H1 (cell line): ENCODE data around the gene EFHC1. TPM values are rescaled to one million over a fixed set of nuclear protein-coding genes. Genes with fewer than 3 reads are reported as not detected.

Experiments
- CTCF ChIA-PET: fragments of 300-600 bp; sonication (Branson Sonifier 250); formaldehyde crosslinking; loops from one replicate; lab custom pipeline; 2021; ENCODE audit not compliant: partially characterized antibody; lab: Charles Lee
- POLR2A ChIA-PET: fragments of 300-600 bp; sonication (Branson Sonifier 250); formaldehyde crosslinking; loops from one replicate; lab custom pipeline; 2021; ENCODE audit warnings: inconsistent platforms; ENCODE audit not compliant: partially characterized antibody; lab: Charles Lee
- DNase-seq, 2 experiments: peaks; one replicate each; pipeline versions ENCODE4 v3.0.0 to v3.0.0-alpha.2; 2010 to 2022; ENCODE audit warnings: low spot score in 2 of 2, low read depth in 1 of 2, mixed read lengths in 1 of 2
- FAIRE-seq: peaks from 2 replicates; lab custom pipeline; 2011; peaks lifted over from hg19 to GRCh38; lab: Jason Lieb, UNC
- H2AFZ ChIP-seq: 2 replicates; pipeline ENCODE4 v1.8.1; 2012; ENCODE audit warnings: low read length, inconsistent platforms
- H2AK5ac ChIP-seq: 2 replicates; pipeline ENCODE4 v1.6.1; 2013; ENCODE audit warnings: low read depth, low read length
- H2BK120ac ChIP-seq: replicated peaks from 2 replicates; pipeline ENCODE3; 2013; ENCODE audit warnings: low read depth, low read length, inconsistent platforms
- H2BK12ac ChIP-seq: 2 replicates; pipeline ENCODE4 v1.6.1; 2013; ENCODE audit warnings: low read depth, low read length
- H2BK15ac ChIP-seq: 2 replicates; pipeline ENCODE4 v1.6.1; 2013; ENCODE audit warnings: low read length
- H2BK20ac ChIP-seq: 2 replicates; pipeline ENCODE4 v1.6.1; 2013; ENCODE audit warnings: low read length
- H2BK5ac ChIP-seq: 2 replicates; pipeline ENCODE4 v1.6.1; 2013; ENCODE audit warnings: low read depth, low read length
- H3K14ac ChIP-seq: 2 replicates; pipeline ENCODE4 v1.6.1; 2013; ENCODE audit warnings: inconsistent platforms; ENCODE audit not compliant: insufficient read length
- H3K18ac ChIP-seq: 2 replicates; pipeline ENCODE4 v1.6.1; 2013; ENCODE audit warnings: low read length; ENCODE audit errors: extremely low read depth
- H3K23ac ChIP-seq: 2 replicates; pipeline ENCODE4 v1.6.1; 2013; ENCODE audit warnings: inconsistent platforms; ENCODE audit not compliant: insufficient read length
- H3K23me2 ChIP-seq: 2 replicates; pipeline ENCODE4 v1.6.1; 2013; ENCODE audit warnings: low read depth, low read length
- H3K27ac ChIP-seq: 2 replicates; pipeline ENCODE4 v1.6.1; 2011; ENCODE audit warnings: low read depth, low read length, inconsistent platforms
- H3K27me3 ChIP-seq, 4 experiments: replicated peaks in 1 of 4; 1 replicate in 1 of 4; 2 replicates in 3 of 4; pipeline versions ENCODE4 v1.6.1 to v1.8.1; 2011 to 2013; ENCODE audit warnings: low read length in 3 of 4, mild to moderate bottlenecking in 3 of 4, inconsistent platforms in 2 of 4, mixed read lengths in 2 of 4, moderate library complexity in 1 of 4; ENCODE audit not compliant: control insufficient read depth in 3 of 4, insufficient read depth in 3 of 4; ENCODE audit errors: extremely low read depth in 1 of 4
- H3K36me3 ChIP-seq, 4 experiments: 2 replicates each; pipeline versions ENCODE4 v1.6.1 to v1.8.1; 2011 to 2013; ENCODE audit warnings: mild to moderate bottlenecking in 4 of 4, low read length in 3 of 4, moderate library complexity in 2 of 4, control low read depth in 1 of 4, inconsistent platforms in 1 of 4; ENCODE audit not compliant: insufficient read depth in 4 of 4, control insufficient read depth in 2 of 4
- H3K4ac ChIP-seq: replicated peaks from 2 replicates; pipeline ENCODE3; 2013; ENCODE audit warnings: low read length, low read depth, mixed read lengths, inconsistent platforms; ENCODE audit not compliant: insufficient read length
- H3K4me1 ChIP-seq, 4 experiments: replicated peaks in 1 of 4; 1 replicate in 1 of 4; 2 replicates in 3 of 4; pipeline versions ENCODE4 v1.6.1 to v1.8.1; 2011 to 2013; ENCODE audit warnings: low read length in 3 of 4, inconsistent platforms in 2 of 4, mixed read lengths in 1 of 4; ENCODE audit not compliant: insufficient read depth in 4 of 4, control insufficient read depth in 3 of 4
- H3K4me2 ChIP-seq, 2 experiments: 2 replicates each; pipeline versions ENCODE4 v1.6.1 to v1.8.1; 2011 to 2013; ENCODE audit warnings: low read depth in 2 of 2, low read length in 2 of 2, control low read depth in 1 of 2, inconsistent platforms in 1 of 2, mild to moderate bottlenecking in 1 of 2; ENCODE audit not compliant: insufficient read depth in 1 of 2
- H3K4me3 ChIP-seq, 4 experiments: fragments of 200-600, 300-600 bp in 1 of 4; sonication (generic), shearing (Covaris generic), sonication (Bioruptor Twin) in 1 of 4; 2 replicates each; pipeline versions ENCODE4 v1.5.1 to v1.8.1; 2011 to 2016; ENCODE audit warnings: low read length in 4 of 4, low read depth in 3 of 4, control low read depth in 2 of 4, inconsistent platforms in 2 of 4, mild to moderate bottlenecking in 2 of 4, mixed read lengths in 1 of 4, moderate library complexity in 1 of 4; ENCODE audit not compliant: insufficient read depth in 2 of 4; ENCODE audit errors: extremely low read depth in 1 of 4
- H3K56ac ChIP-seq: replicated peaks from 2 replicates; pipeline ENCODE3; 2013; ENCODE audit warnings: low read depth, mild to moderate bottlenecking, mixed read lengths, low read length, inconsistent platforms; ENCODE audit not compliant: insufficient read length
- H3K79me1 ChIP-seq: 2 replicates; pipeline ENCODE4 v1.6.1; 2013; ENCODE audit warnings: low read depth, low read length, control low read depth
- H3K79me2 ChIP-seq, 2 experiments: 2 replicates each; pipeline versions ENCODE4 v1.6.1 to v1.8.1; 2012 to 2013; ENCODE audit warnings: low read length in 2 of 2, mild to moderate bottlenecking in 2 of 2, inconsistent platforms in 1 of 2; ENCODE audit not compliant: insufficient read depth in 2 of 2, control insufficient read depth in 1 of 2
- H3K9ac ChIP-seq, 4 experiments: replicated peaks in 1 of 4; 1 replicate in 1 of 4; 2 replicates in 3 of 4; pipeline versions ENCODE4 v1.6.1 to v1.8.1; 2011 to 2013; ENCODE audit warnings: low read depth in 3 of 4, low read length in 3 of 4, control low read depth in 2 of 4, mild to moderate bottlenecking in 2 of 4, moderate library complexity in 2 of 4, inconsistent platforms in 1 of 4; ENCODE audit errors: extremely low read depth in 1 of 4
- H3K9me3 ChIP-seq, 2 experiments: 2 replicates each; pipeline versions ENCODE4 v1.6.1 to v1.8.1; 2012 to 2013; ENCODE audit warnings: mild to moderate bottlenecking in 2 of 2, moderate library complexity in 2 of 2, control low read depth in 1 of 2, inconsistent platforms in 1 of 2, low read depth in 1 of 2, low read length in 1 of 2, mixed read lengths in 1 of 2; ENCODE audit not compliant: insufficient read depth in 2 of 2
- H4K20me1 ChIP-seq, 2 experiments: replicated peaks in 1 of 2; 2 replicates each; pipeline versions ENCODE3 to v1.8.1; 2011 to 2013; ENCODE audit warnings: inconsistent platforms in 2 of 2, low read length in 2 of 2, mild to moderate bottlenecking in 1 of 2; ENCODE audit not compliant: insufficient read depth in 2 of 2, control insufficient read depth in 1 of 2
- H4K5ac ChIP-seq: 2 replicates; pipeline ENCODE4 v1.6.1; 2013; ENCODE audit warnings: low read length, low read depth, mixed read lengths, inconsistent platforms; ENCODE audit not compliant: insufficient read length
- H4K8ac ChIP-seq: 2 replicates; pipeline ENCODE4 v1.8.0; 2013; ENCODE audit warnings: mild to moderate bottlenecking, moderate library complexity, low read length, inconsistent platforms; ENCODE audit not compliant: insufficient read depth; ENCODE audit errors: extremely low read depth
- H4K91ac ChIP-seq: replicated peaks from 2 replicates; pipeline ENCODE3; 2013; ENCODE audit warnings: low read length, mixed read lengths, inconsistent platforms; ENCODE audit not compliant: insufficient read length
- BCL11A ChIP-seq, 2 experiments: IDR thresholded peaks; one replicate each; pipeline ENCODE4 v1.6.1; 2011; ENCODE audit warnings: low read depth in 2 of 2, low read length in 2 of 2, mild to moderate bottlenecking in 2 of 2
- CBX8 ChIP-seq: fragments of 300-800, 300-1000 bp; sonication (generic); IDR thresholded peaks from 2 replicates; pipeline ENCODE4 v1.7.1; 2016; ENCODE audit warnings: low read depth, low read length, borderline replicate concordance
- EZH2 ChIP-seq: fragments of 200-600 bp; sonication (generic); IDR thresholded peaks from 2 replicates; pipeline ENCODE4 v1.7.1; 2012; ENCODE audit warnings: low read depth, mild to moderate bottlenecking, moderate library complexity, low read length, inconsistent platforms; ENCODE audit not compliant: severe bottlenecking
- HDAC6 ChIP-seq: IDR thresholded peaks from one replicate; pipeline ENCODE4 v1.7.1; 2012; ENCODE audit warnings: low read depth, mild to moderate bottlenecking, inconsistent platforms, low read length, moderate library complexity
- KDM4A ChIP-seq: IDR thresholded peaks from one replicate; pipeline ENCODE4 v1.7.1; 2012; ENCODE audit warnings: low read depth, mild to moderate bottlenecking, moderate library complexity, low read length, inconsistent platforms; ENCODE audit not compliant: severe bottlenecking
- PHF8 ChIP-seq: fragments of 200-600 bp; sonication (generic); conservative IDR thresholded peaks from 2 replicates; pipeline ENCODE4 v1.7.1; 2012; ENCODE audit warnings: low read depth, mild to moderate bottlenecking, inconsistent platforms, low read length, moderate library complexity
- RBBP5 ChIP-seq: IDR thresholded peaks from 2 replicates; pipeline ENCODE4 v1.7.1; 2012; ENCODE audit warnings: low read depth, mild to moderate bottlenecking, inconsistent platforms, low read length, moderate library complexity, borderline replicate concordance
- RFX5 ChIP-seq: IDR thresholded peaks from 2 replicates; pipeline ENCODE4 v1.6.1; 2011; ENCODE audit warnings: low read depth, low read length, improper control_type of control experiment, borderline replicate concordance
- RNF2 ChIP-seq: fragments of 200-900, 300-1000 bp; sonication (generic); IDR thresholded peaks from 2 replicates; pipeline ENCODE4 v1.7.1; 2016; ENCODE audit warnings: borderline replicate concordance, low read depth, mild to moderate bottlenecking, antibody characterized with exemption, low read length; ENCODE audit not compliant: poor library complexity, severe bottlenecking; ENCODE audit errors: missing control alignments
- YY1 ChIP-seq: IDR thresholded peaks from 2 replicates; pipeline ENCODE4 v1.6.1; 2011; ENCODE audit warnings: low read depth, mild to moderate bottlenecking, low read length
- WGBS, 2 experiments: shearing (Covaris generic) in 1 of 2; methylation state at CpG; one replicate each; pipeline versions ENCODE4 v1.1.6 to v1.1.7; 2013 to 2015; ENCODE audit warnings: low lambda C conversion rate in 2 of 2, mixed read lengths in 2 of 2, inconsistent platforms in 1 of 2, low coverage in 1 of 2, missing lambda C conversion rate in 1 of 2; ENCODE audit not compliant: insufficient replicate concordance in 2 of 2, insufficient coverage in 1 of 2, insufficient read length in 1 of 2; ENCODE audit errors: extremely low coverage in 1 of 2, missing lambda C conversion rate in 1 of 2; 5-methylcytosine and 5-hydroxymethylcytosine counted together
- polyA plus RNA-seq, 7 experiments: library from polyadenylated mRNA; depleted of rRNA in 3 of 7; stranded (reverse) in 5 of 7; unstranded in 2 of 7; fragments of >200 nt in 5 of 7; fragments of 200-250 nt in 2 of 7; gene quantifications; 1 replicate in 5 of 7; 2 replicates in 1 of 7; 4 replicates in 1 of 7; pipeline versions ENCODE4 v1.2.1 to v1.2.3, GENCODE V29; 2011 to 2013; ENCODE audit warnings: missing spikeins in 2 of 7, mixed read lengths in 2 of 7
- total RNA-seq: library from RNA; stranded (reverse); fragmentation: NEBNext Ultra II Directional; extraction: Animal tissue kit (Norgen Biotek cat#: 25700); gene quantifications from 2 replicates; pipeline ENCODE4 v1.2.1, GENCODE V29; 2021
- TF ChIP-seq, protein P1 (sequence below): IDR thresholded peaks from 2 replicates; pipeline ENCODE4 v1.6.1; 2012; ENCODE audit warnings: inconsistent platforms

EFHC1 gene
- total and polyA plus RNA-seq, 2 of the 8 experiments (the other 6 are each of a cell fraction or from before 2014, with no cell fraction given): 10.5 to 16.4 TPM

DNA sequence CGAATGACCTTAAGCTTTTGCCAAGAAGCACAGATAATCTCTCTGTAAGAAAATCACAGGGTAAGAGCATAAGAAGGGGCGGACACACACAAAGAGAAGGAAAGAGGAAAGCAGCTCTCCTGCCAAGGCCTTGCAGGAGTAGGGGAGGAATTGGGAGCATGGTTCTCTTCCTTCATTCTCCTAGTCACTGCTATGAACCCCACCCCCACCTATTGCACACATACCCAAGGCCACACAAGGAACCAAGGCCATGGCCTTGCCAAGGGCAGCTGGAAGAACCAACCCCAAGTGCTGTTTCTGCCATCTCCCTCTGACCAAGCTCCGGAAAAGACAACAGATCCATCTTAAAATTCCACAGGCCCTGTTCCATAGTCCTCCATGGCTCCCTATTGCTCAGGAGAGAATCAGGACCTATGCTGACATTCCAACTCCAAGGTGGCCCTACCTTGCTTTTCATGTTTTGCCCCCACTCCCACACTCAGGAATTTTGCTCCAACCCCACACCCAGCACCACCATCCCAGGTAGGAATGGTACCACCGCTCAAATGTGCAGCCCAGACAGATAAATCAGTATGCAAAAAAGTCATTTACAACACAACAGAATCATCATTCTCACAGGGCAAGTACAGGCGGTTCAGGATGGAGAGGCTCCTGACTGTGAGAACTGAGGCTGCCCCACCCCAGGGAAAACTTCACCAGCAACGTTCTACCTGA lies 125.4 kb downstream of the EFHC1 start:
- peaks cover 8% of the 10 kb centered on the region; the same call in 1 of the 2 replicates for H3K79me1 ChIP-seq
- CTCF ChIA-PET: interaction anchor here (0.6 to 1.9 kb wide), 6 partner anchors 9 to 39 kb away, joined by 3 to 5 read pairs (median 4); no protein-coding TSS in a partner anchor
- H3K23ac ChIP-seq: no peak overlapping the region
- no peak overlapping the region for H3K18ac ChIP-seq
- no peak overlapping the region for H2BK12ac ChIP-seq
- no peaks in the 10 kb centered on the region for H4K20me1 ChIP-seq
- H4K91ac ChIP-seq: no peak overlapping the region
- no peak overlapping the region for H3K14ac ChIP-seq
- no peak overlapping the region for H2BK15ac ChIP-seq
- WGBS, 2 experiments: 81% methylated on average over 6 of the region's 6 CpGs; no CpG with 5 or more reads in 1 of the 2 experiments
- H4K5ac ChIP-seq: no peak overlapping the region
- H3K79me2 ChIP-seq: peaks cover 0 to 55% of the 10 kb centered on the region in 2 experiments; a peak in 2 of 4 replicates
- H2AK5ac ChIP-seq: no peak overlapping the region
- DNase-seq (no peak), FAIRE-seq (no peak)
- no peaks in the 10 kb centered on the region for H3K23me2 ChIP-seq
- no peak overlapping the region for H3K27ac ChIP-seq
- no peak overlapping the region for H3K4ac ChIP-seq
- POLR2A ChIA-PET: interaction anchor here (1.4 kb wide), 1 partner anchor 15 kb away, joined by 3 read pairs; no protein-coding TSS in a partner anchor
- no peak overlapping the region for H3K56ac ChIP-seq
- H3K9ac ChIP-seq: no peak overlapping the region; a peak in 1 of 7 replicates
- H3K4me3 ChIP-seq: no peak overlapping the region
- H2AFZ ChIP-seq: no peak overlapping the region
- peaks cover 0 to 6% (median 3%) of the 10 kb centered on the region in 4 experiments; a peak in 6 of 7 replicates for H3K4me1 ChIP-seq
- no peak overlapping the region for H2BK120ac ChIP-seq
- no peak overlapping the region for H2BK20ac ChIP-seq
- no peak overlapping the region for H2BK5ac ChIP-seq
- H3K27me3 ChIP-seq: no peaks in the 10 kb centered on the region
- no peaks in the 10 kb centered on the region for H3K9me3 ChIP-seq
- H3K4me2 ChIP-seq: no peak overlapping the region
- no peak overlapping the region for H4K8ac ChIP-seq
- no peaks in the 10 kb centered on the region; a peak in 1 of 8 replicates for H3K36me3 ChIP-seq
- TF ChIP-seq, protein P1, sequence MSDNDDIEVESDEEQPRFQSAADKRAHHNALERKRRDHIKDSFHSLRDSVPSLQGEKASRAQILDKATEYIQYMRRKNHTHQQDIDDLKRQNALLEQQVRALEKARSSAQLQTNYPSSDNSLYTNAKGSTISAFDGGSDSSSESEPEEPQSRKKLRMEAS: no peak
- TF ChIP-seq CBX8 (no peak), RNF2 (no peak), HDAC6 (no peak), KDM4A (no peak), PHF8 (no peak), YY1 (no peak), BCL11A (IDR thresholded peaks at IDR 0.05; ENCODE audit: low read depth in 2 of 2, low read length in 2 of 2) (no peak), RBBP5 (no peak), RFX5 (no peak), EZH2 (no peak)
